HepG2 (cell line): ENCODE results near the gene ADH5. TPM values are rescaled to one million over a fixed set of nuclear protein-coding genes. Genes with fewer than 3 reads are reported as not detected.
"Not testable (repeated sequence)": the region's sequence is repeated elsewhere in the genome, so short reads cannot be mapped to it uniquely, and the experiment has no call there.

Experiments
- ATAC-seq: fragments of 200-7000 bp; cut with Tn5 transposase; 3 replicates; pipeline ENCODE4 v1.9.1; 2020; ENCODE audit warnings: mild to moderate bottlenecking, moderate library complexity
- BruUV-seq: library from RNA; stranded (reverse); fragments of 400-500 nt; replicated peaks from 2 replicates; lab custom pipeline; 2021; lab: Mats Ljungman, UMichigan
- CTCF ChIA-PET: fragments of 300-600 bp; formaldehyde crosslinking; extraction: SDS; loops from one replicate; lab custom pipeline; 2021; ENCODE audit warnings: low total read pairs, inconsistent platforms, low intra/inter-chr PET ratio; lab: Yijun Ruan, JAX
- POLR2A ChIA-PET: fragments of 350-600 bp; sonication (Branson Sonifier 250); formaldehyde crosslinking; loops from one replicate; lab custom pipeline; 2020; ENCODE audit warnings: antibody characterized with exemption, inconsistent platforms; lab: Yijun Ruan, JAX
- DNase-seq: peaks from one replicate; pipeline ENCODE4 v3.0.0-alpha.2; 2015; ENCODE audit warnings: low spot score
- FAIRE-seq: peaks from 3 replicates; lab custom pipeline; 2011; peaks lifted over from hg19 to GRCh38; lab: Jason Lieb, UNC
- H2AFZ ChIP-seq: one replicate; pipeline ENCODE4 v1.6.1; 2011; ENCODE audit warnings: low read length, inconsistent platforms
- H3K27ac ChIP-seq: fragments of 300-600 bp; 3 replicates; pipeline ENCODE4 v1.8.0; 2011; ENCODE audit warnings: mixed run types, mild to moderate bottlenecking, mixed read lengths, low read length, inconsistent platforms; ENCODE audit not compliant: insufficient read depth; ENCODE audit errors: extremely low read length
- H3K27me3 ChIP-seq, 2 experiments: fragments of 200-600 bp in 1 of 2; 2 replicates in 1 of 2; 3 replicates in 1 of 2; pipeline versions ENCODE4 v1.6.0 to v1.8.0; 2011; ENCODE audit warnings: low read length in 2 of 2, mild to moderate bottlenecking in 2 of 2, moderate library complexity in 2 of 2, inconsistent platforms in 1 of 2; ENCODE audit not compliant: insufficient read depth in 2 of 2, control insufficient read depth in 1 of 2
- H3K36me3 ChIP-seq, 2 experiments: fragments of 200-600 bp in 1 of 2; replicated peaks in 1 of 2; 2 replicates in 1 of 2; 3 replicates in 1 of 2; pipeline versions ENCODE4 v1.5.1 to v1.8.0; 2011; ENCODE audit warnings: low read length in 2 of 2, inconsistent platforms in 1 of 2; ENCODE audit not compliant: insufficient read depth in 2 of 2, control insufficient read depth in 1 of 2
- H3K4me1 ChIP-seq: 2 replicates; pipeline ENCODE4 v1.5.1; 2012; ENCODE audit warnings: low read length, inconsistent platforms; ENCODE audit not compliant: insufficient read depth
- H3K4me2 ChIP-seq: 2 replicates; pipeline ENCODE4 v1.6.0; 2011; ENCODE audit warnings: low read depth, low read length, inconsistent platforms
- H3K4me3 ChIP-seq, 3 experiments: fragments of 200-600 bp in 1 of 3; sonication (generic), shearing (Covaris generic) in 1 of 3; replicated peaks in 1 of 3; 2 replicates each; pipeline ENCODE4 v1.5.1; 2011 to 2016; ENCODE audit warnings: low read length in 3 of 3, inconsistent platforms in 2 of 3, low read depth in 2 of 3, mild to moderate bottlenecking in 2 of 3, control low read depth in 1 of 3, mixed read lengths in 1 of 3; ENCODE audit not compliant: insufficient read depth in 1 of 3
- H3K79me2 ChIP-seq: one replicate; pipeline ENCODE4 v1.6.1; 2011; ENCODE audit warnings: low read length, inconsistent platforms; ENCODE audit not compliant: insufficient read depth
- H3K9ac ChIP-seq: 2 replicates; pipeline ENCODE4 v1.6.0; 2011; ENCODE audit warnings: mild to moderate bottlenecking, low read depth, low read length, inconsistent platforms; ENCODE audit not compliant: insufficient read depth
- H3K9me3 ChIP-seq: 2 replicates; pipeline ENCODE4 v1.5.1; 2012; ENCODE audit warnings: mild to moderate bottlenecking, low read length
- H4K20me1 ChIP-seq: 2 replicates; pipeline ENCODE4 v1.6.0; 2011; ENCODE audit warnings: inconsistent platforms, mild to moderate bottlenecking, low read length, moderate library complexity; ENCODE audit not compliant: insufficient read depth
- ATF2 ChIP-seq: sonication (generic); formaldehyde crosslinking; IDR thresholded peaks from 2 replicates; pipeline ENCODE4 v1.4.0; 2020; ENCODE audit warnings: missing genetic modification reagents
- CAMTA2 ChIP-seq: sonication (generic); formaldehyde crosslinking; IDR thresholded peaks from 2 replicates; pipeline ENCODE4 v1.4.0; 2020; ENCODE audit warnings: mild to moderate bottlenecking, missing genetic modification reagents, borderline replicate concordance
- CBX5 ChIP-seq: sonication (generic); formaldehyde crosslinking; IDR thresholded peaks from 2 replicates; pipeline ENCODE4 v1.4.0; 2020; ENCODE audit warnings: missing genetic modification reagents, borderline replicate concordance
- NAIF1 ChIP-seq: sonication (generic); formaldehyde crosslinking; IDR thresholded peaks from 2 replicates; pipeline ENCODE4 v1.5.0; 2020; ENCODE audit warnings: mild to moderate bottlenecking, missing genetic modification reagents, borderline replicate concordance
- POLR2AphosphoS5 ChIP-seq: IDR thresholded peaks from 2 replicates; pipeline ENCODE4 v1.6.1; 2012; ENCODE audit warnings: low read depth, low read length
- ZBTB3 ChIP-seq: sonication (generic); formaldehyde crosslinking; IDR thresholded peaks from 2 replicates; pipeline ENCODE4 v1.4.0; 2020; ENCODE audit warnings: low read depth, mild to moderate bottlenecking, moderate library complexity, missing genetic modification reagents, borderline replicate concordance
- ZBTB44 ChIP-seq: sonication (generic); formaldehyde crosslinking; IDR thresholded peaks from 2 replicates; pipeline ENCODE4 v1.4.0; 2020; ENCODE audit warnings: missing genetic modification reagents
- ZNF33A ChIP-seq: sonication (generic); formaldehyde crosslinking; IDR thresholded peaks from 2 replicates; pipeline ENCODE4 v1.5.1; 2020; ENCODE audit warnings: missing genetic modification reagents, mild to moderate bottlenecking, moderate library complexity, borderline replicate concordance
- ZNF83 ChIP-seq: sonication (generic); formaldehyde crosslinking; IDR thresholded peaks from 2 replicates; pipeline ENCODE4 v1.4.0; 2020; ENCODE audit warnings: missing genetic modification reagents, mild to moderate bottlenecking, borderline replicate concordance
- WGBS: methylation state at CpG from one replicate; pipeline ENCODE4 v1.1.6; 2017; ENCODE audit warnings: low lambda C conversion rate; 5-methylcytosine and 5-hydroxymethylcytosine counted together
- in situ Hi-C: cut with HindIII; loops from 2 replicates; pipeline ENCODE4 v1.10.0; 2017; ENCODE audit warnings: low pct_unique_long_range_greater_than_20kb; ENCODE audit not compliant: extremely low pct_ligation_motif_present
- intact Hi-C: fragments of 100-400 bp; cut with micrococcal nuclease; formaldehyde crosslinking; loops from one replicate; pipeline ENCODE4 v1.10.0; 2022; ENCODE audit not compliant: unreplicated experiment
- polyA plus RNA-seq, 8 experiments: library from polyadenylated mRNA; depleted of rRNA in 3 of 8; stranded (reverse) in 7 of 8; unstranded in 1 of 8; fragments of >200 nt; fragmentation: Illumina TruSeq in 4 of 8; extraction: Trizol in 4 of 8; gene quantifications; 2 replicates each; pipeline versions ENCODE4 v1.2.1 to v1.2.3, GENCODE V29; 2011 to 2016; ENCODE audit warnings: low read depth in 4 of 8, missing spikeins in 1 of 8, mixed read lengths in 1 of 8; ENCODE audit not compliant: insufficient read depth in 1 of 8
- total RNA-seq, 5 experiments: library from RNA; depleted of rRNA; stranded (reverse); fragments of >200 nt; fragmentation: Illumina TruSeq; extraction: Trizol; gene quantifications; 2 replicates each; pipeline ENCODE4 v1.2.3, GENCODE V29; 2016; ENCODE audit warnings: low read depth in 1 of 5

The ADH5 gene
- total and polyA plus RNA-seq, 2 of the 13 experiments (the other 11 are each of a cell fraction or from before 2014, with no cell fraction given): 349 to 512 TPM

GRCh38 chr4:99102634-99103033 is 14.0 kb upstream of the ADH5 start (continued):
- TF ChIP-seq NAIF1 (CRISPR knock-in tag) (no peak), ZNF83 (CRISPR knock-in tag) (no peak)

- no TSS peak for BruUV-seq
- H3K27me3 ChIP-seq: no peaks in the 10 kb centered on the region
- no peak overlapping the region for H3K4me2 ChIP-seq
- intact Hi-C loops (no loop called here), in situ Hi-C loops (no loop called here)
- H3K4me1 ChIP-seq: no peaks in the 10 kb centered on the region
- POLR2A ChIA-PET: interaction anchor here (0.7 to 1.0 kb wide), 2 partner anchors 12 to 13 kb away, joined by 4 to 5 read pairs; partner anchors contain the start of gene ADH5
- H3K9me3 ChIP-seq: no peaks in the 10 kb centered on the region
- H3K9ac ChIP-seq: no peak overlapping the region
- FAIRE-seq (no peak), DNase-seq (no peak), ATAC-seq (no peak)
- H3K36me3 ChIP-seq: no peaks in the 10 kb centered on the region
- no peak overlapping the region for H3K4me3 ChIP-seq
- no peaks in the 10 kb centered on the region for H3K79me2 ChIP-seq
- TF ChIP-seq CAMTA2 (CRISPR knock-in tag): no peak
- no peak for TF ChIP-seq POLR2AphosphoS5
- no peak for TF ChIP-seq ZBTB3 (CRISPR knock-in tag)
- no peak for TF ChIP-seq ZBTB44 (CRISPR knock-in tag)
- TF ChIP-seq ZNF33A (CRISPR knock-in tag): no peak
- no peak for TF ChIP-seq ATF2
- TF ChIP-seq CBX5 (CRISPR knock-in tag): no peak
- WGBS: 100% methylated on average over 1 of the region's 1 CpG
- no peak overlapping the region for H2AFZ ChIP-seq
- CTCF ChIA-PET: no interaction called here
- H4K20me1 ChIP-seq: no peaks in the 10 kb centered on the region
- H3K27ac ChIP-seq: no peak overlapping the region
Observed at GRCh38 chr4:99100876-99101275, 12.3 kb upstream of the ADH5 start.

- BruUV-seq, H3K4me3 ChIP-seq, DNase-seq, H4K20me1 ChIP-seq, in situ Hi-C loops, H3K4me1 ChIP-seq, H3K4me2 ChIP-seq, H2AFZ ChIP-seq, H3K27me3 ChIP-seq, H3K9me3 ChIP-seq, intact Hi-C loops, H3K36me3 ChIP-seq, CTCF ChIA-PET, H3K9ac ChIP-seq, ATAC-seq, FAIRE-seq, H3K27ac ChIP-seq, H3K79me2 ChIP-seq: not testable (repeated sequence)
- 90% methylated on average over 5 of the region's 5 CpGs for WGBS
- POLR2A ChIA-PET: interaction anchor here (1.0 kb wide), 1 partner anchor 12 kb away, joined by 4 read pairs; the partner anchor contains the start of gene ADH5
Observed at GRCh38 chr4:99099814-99100213, 11.2 kb upstream of the ADH5 start.
